H1 (cell line): Measurements from ENCODE around the gene CLIC3. TPM values are rescaled to one million over a fixed set of nuclear protein-coding genes. Genes with fewer than 3 reads are reported as not detected.

Experiments used
- ATF3 ChIP-seq: IDR thresholded peaks from 2 replicates; pipeline ENCODE4 v1.6.1; 2011; ENCODE audit warnings: low read depth, mild to moderate bottlenecking, low read length; ENCODE audit not compliant: insufficient read depth
- BACH1 ChIP-seq: IDR thresholded peaks from 2 replicates; pipeline ENCODE4 v1.6.1; 2012; ENCODE audit warnings: low read length, improper control_type of control experiment
- CBX8 ChIP-seq: fragments of 300-800, 300-1000 bp; sonication (generic); IDR thresholded peaks from 2 replicates; pipeline ENCODE4 v1.7.1; 2016; ENCODE audit warnings: low read depth, low read length, borderline replicate concordance
- CEBPB ChIP-seq: IDR thresholded peaks from 2 replicates; pipeline ENCODE4 v1.6.1; 2012; ENCODE audit warnings: low read depth, low read length
- CHD7 ChIP-seq: fragments of 300-600 bp; sonication (generic); IDR thresholded peaks from 2 replicates; pipeline ENCODE4 v1.7.1; 2012; ENCODE audit warnings: low read length, moderate library complexity, mild to moderate bottlenecking, inconsistent platforms; ENCODE audit not compliant: insufficient replicate concordance
- E2F6 ChIP-seq: IDR thresholded peaks from 2 replicates; pipeline ENCODE4 v1.6.1; 2012; ENCODE audit warnings: inconsistent platforms
- KDM5A ChIP-seq: fragments of 200-600 bp; IDR thresholded peaks from 2 replicates; pipeline ENCODE4 v1.7.1; 2012; ENCODE audit warnings: mild to moderate bottlenecking, low read length, inconsistent platforms, mixed read lengths
- POU5F1 ChIP-seq: IDR thresholded peaks from 2 replicates; pipeline ENCODE4 v1.6.1; 2011; ENCODE audit warnings: low read depth, mild to moderate bottlenecking, low read length, moderate library complexity
- SAP30 ChIP-seq: fragments of 300-600 bp; sonication (generic); IDR thresholded peaks from 2 replicates; pipeline ENCODE4 v1.7.1; 2012; ENCODE audit warnings: low read length, moderate library complexity, mild to moderate bottlenecking, inconsistent platforms; ENCODE audit not compliant: insufficient read depth, insufficient replicate concordance
- polyA plus RNA-seq, 7 experiments: library from polyadenylated mRNA; depleted of rRNA in 3 of 7; stranded (reverse) in 5 of 7; unstranded in 2 of 7; fragments of >200 nt in 5 of 7; fragments of 200-250 nt in 2 of 7; gene quantifications; 1 replicate in 5 of 7; 2 replicates in 1 of 7; 4 replicates in 1 of 7; pipeline versions ENCODE4 v1.2.1 to v1.2.3, GENCODE V29; 2011 to 2013; ENCODE audit warnings: missing spikeins in 2 of 7, mixed read lengths in 2 of 7
- total RNA-seq: library from RNA; stranded (reverse); fragmentation: NEBNext Ultra II Directional; extraction: Animal tissue kit (Norgen Biotek cat#: 25700); gene quantifications from 2 replicates; pipeline ENCODE4 v1.2.1, GENCODE V29; 2021

Gene CLIC3
- total and polyA plus RNA-seq, 2 of the 8 experiments (the other 6 are each of a cell fraction or from before 2014, with no cell fraction given) = 0.12 TPM; not detected in 1

GRCh38 chr9:137021979-137022661 lies 25.8 kb upstream of the CLIC3 start (continued):
- TF ChIP-seq CHD7 = no peak
- TF ChIP-seq BACH1 = peak; percentile 14; the same call in 1 of the 2 replicates
- no peak for TF ChIP-seq POU5F1
- TF ChIP-seq CEBPB = no peak
- TF ChIP-seq KDM5A = no peak
- no peak for TF ChIP-seq CBX8
- no peak for TF ChIP-seq SAP30
- TF ChIP-seq ATF3 = no peak
- no peak for TF ChIP-seq E2F6
